ENCODE data around the gene CAB39L.

CAB39L gene

DNA sequence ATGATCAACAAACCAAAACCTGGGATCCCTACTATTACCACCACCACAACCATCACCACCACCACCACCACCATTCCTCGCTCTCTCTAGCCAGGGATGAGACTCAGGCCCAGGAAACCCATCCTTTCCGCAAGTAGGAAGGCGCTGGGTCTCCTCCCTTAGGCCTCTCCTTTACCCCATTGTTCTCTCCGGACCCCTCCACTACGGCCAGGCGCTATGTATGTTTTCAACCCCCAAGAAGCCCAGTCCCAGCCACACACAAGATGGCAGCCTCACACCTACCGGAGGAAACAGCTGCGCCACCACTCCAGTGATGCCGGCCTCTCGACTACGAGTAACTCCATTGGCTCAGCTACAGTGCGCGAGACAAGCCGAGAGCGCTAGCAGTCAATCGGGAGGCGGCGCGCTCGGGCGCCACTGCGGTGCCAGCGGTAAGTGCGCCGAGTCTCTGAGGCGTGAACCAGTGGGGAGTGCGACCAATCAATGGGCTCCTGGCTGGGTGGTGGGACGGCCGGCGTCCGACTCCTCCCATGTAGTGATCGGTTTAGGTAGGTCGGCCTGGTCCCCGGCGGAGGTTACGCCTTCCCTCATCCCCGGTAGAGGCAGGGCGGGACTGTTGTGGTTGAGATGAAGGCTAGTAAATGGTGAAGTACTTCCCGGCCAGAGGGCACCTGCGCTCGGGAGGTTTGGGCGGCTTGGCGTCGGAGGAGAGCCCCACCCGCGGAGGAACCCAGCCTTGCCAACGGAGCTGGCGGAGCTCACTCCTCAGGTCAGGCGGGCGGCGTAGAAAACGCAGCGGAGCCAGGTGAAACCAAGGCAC lies at the start of gene CAB39L, which contains the start of gene SETDB2:
TSS of gene CAB39L (minus strand) at position 361 of the 820 bp plus-strand sequence. CDS start 61,154 bp downstream, outside the sequence.
TSS of gene SETDB2 (plus strand) at position 571 of the 820 bp plus-strand sequence. CDS start 7,620 bp downstream, outside the sequence.
- peaks cover 11 to 45% (median 37%) of the 10 kb centered on the region in 10 experiments for H3K4me1 ChIP-seq

GRCh38 chr13:49488563-49488962 lies 44.7 kb upstream of the CAB39L start:
- Histone ChIP-seq H3K4me2 (no peak overlapping the region), H3K9ac (no peak overlapping the region), H3K27me3 (no peaks in the 10 kb centered on the region), H3K4me3 (no peak overlapping the region), H3K36me3 (peaks cover 43 to 87% (median 71%) of the 10 kb centered on the region in 11 experiments), H3K9me3 (replicated peaks in 1 of 11) (no peaks in the 10 kb centered on the region), H3K4me1 (peaks cover 2 to 7% (median 5%) of the 10 kb centered on the region in 10 experiments; a peak in 19 of 20 replicates), H4K20me1 (peaks cover 0 to 9% (median 0%) of the 10 kb centered on the region in 11 experiments; a peak in 1 of 22 replicates), H3K27ac (no peak overlapping the region)
- no peak for TF ChIP-seq Cebpa-rat (IDR thresholded peaks at IDR 0.05)

More for the DNA sequence above, at the start of gene CAB39L, which contains the start of gene SETDB2:
- Histone ChIP-seq H4K20me1 (no peaks in the 10 kb centered on the region; a peak in 1 of 22 replicates), H3K4me3 (peak within 1 kb of the TSS; percentile 73 to 91 (median 80)), H3K9me3 (replicated peaks in 1 of 11) (peaks cover 0 to 21% (median 10%) of the 10 kb centered on the region in 11 experiments; a peak in 11 of 22 replicates), H3K9ac (peak within 1 kb of the TSS; percentile 80 to 97 (median 88)), H3K36me3 (peaks cover 0 to 12% (median 6%) of the 10 kb centered on the region in 11 experiments; a peak in 7 of 22 replicates), H3K27me3 (no peaks in the 10 kb centered on the region), H3K4me2 (peak within 1 kb of the TSS; percentile 78 to 91 (median 86)), H3K27ac (peak within 1 kb of the TSS; percentile 79 to 99 (median 89))
- TF ChIP-seq Cebpa-rat (IDR thresholded peaks at IDR 0.05): no peak

GRCh38 chr13:49481788-49482187 lies 37.9 kb upstream of the CAB39L start:
- Histone ChIP-seq H3K4me1 (no peaks in the 10 kb centered on the region), H3K9ac (no peak overlapping the region), H3K36me3 (peaks cover 66 to 96% (median 93%) of the 10 kb centered on the region in 11 experiments), H4K20me1 (peaks cover 0 to 42% (median 0%) of the 10 kb centered on the region in 11 experiments; a peak in 2 of 22 replicates), H3K9me3 (replicated peaks in 1 of 11) (no peaks in the 10 kb centered on the region), H3K27me3 (no peaks in the 10 kb centered on the region), H3K4me2 (no peak overlapping the region), H3K4me3 (no peak overlapping the region), H3K27ac (no peak overlapping the region)
- TF ChIP-seq Cebpa-rat (IDR thresholded peaks at IDR 0.05): no peak

DNA sequence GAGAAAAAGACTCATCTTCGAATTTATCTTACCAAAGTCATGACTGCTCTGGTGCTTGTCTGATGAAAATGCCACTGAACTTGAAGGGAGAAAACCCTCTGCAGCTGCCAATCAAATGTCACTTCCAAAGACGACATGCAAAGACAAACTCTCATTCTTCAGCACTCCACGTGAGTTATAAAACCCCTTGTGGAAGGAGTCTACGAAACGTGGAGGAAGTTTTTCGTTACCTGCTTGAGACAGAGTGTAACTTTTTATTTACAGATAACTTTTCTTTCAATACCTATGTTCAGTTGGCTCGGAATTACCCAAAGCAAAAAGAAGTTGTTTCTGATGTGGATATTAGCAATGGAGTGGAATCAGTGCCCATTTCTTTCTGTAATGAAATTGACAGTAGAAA lies 32.7 kb upstream of the CAB39L start:
- Histone ChIP-seq H3K4me3 (no peak overlapping the region), H3K4me2 (no peak overlapping the region), H3K27ac (no peak overlapping the region), H3K36me3 (peaks cover 73 to 99% (median 95%) of the 10 kb centered on the region in 11 experiments), H3K4me1 (no peaks in the 10 kb centered on the region), H3K9me3 (replicated peaks in 1 of 11) (no peaks in the 10 kb centered on the region), H4K20me1 (peaks cover 0 to 73% (median 0%) of the 10 kb centered on the region in 11 experiments; a peak in 2 of 22 replicates), H3K27me3 (no peaks in the 10 kb centered on the region), H3K9ac (no peak overlapping the region)
- no peak for TF ChIP-seq Cebpa-rat (IDR thresholded peaks at IDR 0.05)

- no peak overlapping the region for H3K9ac ChIP-seq
- no peaks in the 10 kb centered on the region for H3K9me3 ChIP-seq (replicated peaks in 1 of 11)
- no peaks in the 10 kb centered on the region for H3K27me3 ChIP-seq
- no peak overlapping the region for H3K4me3 ChIP-seq
- H3K27ac ChIP-seq: no peak overlapping the region
- H3K4me1 ChIP-seq: no peaks in the 10 kb centered on the region
- H4K20me1 ChIP-seq: peaks cover 0 to 55% (median 0%) of the 10 kb centered on the region in 11 experiments; a peak in 2 of 22 replicates
- no peak overlapping the region for H3K4me2 ChIP-seq
- no peak for TF ChIP-seq Cebpa-rat (IDR thresholded peaks at IDR 0.05)
- H3K36me3 ChIP-seq: peaks cover 63 to 100% (median 88%) of the 10 kb centered on the region in 11 experiments
These were observed 28.3 kb upstream of the CAB39L start for GRCh38 chr13:49472186-49472585.

GRCh38 chr13:49466292-49466838 lies 22.5 kb upstream of the CAB39L start:
- no peak overlapping the region for H3K4me2 ChIP-seq
- H3K9me3 ChIP-seq (replicated peaks in 1 of 11): peaks cover 27 to 34% (median 31%) of the 10 kb centered on the region in 11 experiments
- H3K27me3 ChIP-seq: no peaks in the 10 kb centered on the region
- H3K4me1 ChIP-seq: no peaks in the 10 kb centered on the region
- peaks cover 0 to 15% (median 0%) of the 10 kb centered on the region in 11 experiments; a peak in 2 of 22 replicates for H4K20me1 ChIP-seq
- TF ChIP-seq Cebpa-rat (IDR thresholded peaks at IDR 0.05): no peak
- H3K36me3 ChIP-seq: peaks cover 67 to 100% (median 91%) of the 10 kb centered on the region in 11 experiments
- no peak overlapping the region for H3K4me3 ChIP-seq
- H3K9ac ChIP-seq: no peak overlapping the region
- no peak overlapping the region for H3K27ac ChIP-seq

DNA sequence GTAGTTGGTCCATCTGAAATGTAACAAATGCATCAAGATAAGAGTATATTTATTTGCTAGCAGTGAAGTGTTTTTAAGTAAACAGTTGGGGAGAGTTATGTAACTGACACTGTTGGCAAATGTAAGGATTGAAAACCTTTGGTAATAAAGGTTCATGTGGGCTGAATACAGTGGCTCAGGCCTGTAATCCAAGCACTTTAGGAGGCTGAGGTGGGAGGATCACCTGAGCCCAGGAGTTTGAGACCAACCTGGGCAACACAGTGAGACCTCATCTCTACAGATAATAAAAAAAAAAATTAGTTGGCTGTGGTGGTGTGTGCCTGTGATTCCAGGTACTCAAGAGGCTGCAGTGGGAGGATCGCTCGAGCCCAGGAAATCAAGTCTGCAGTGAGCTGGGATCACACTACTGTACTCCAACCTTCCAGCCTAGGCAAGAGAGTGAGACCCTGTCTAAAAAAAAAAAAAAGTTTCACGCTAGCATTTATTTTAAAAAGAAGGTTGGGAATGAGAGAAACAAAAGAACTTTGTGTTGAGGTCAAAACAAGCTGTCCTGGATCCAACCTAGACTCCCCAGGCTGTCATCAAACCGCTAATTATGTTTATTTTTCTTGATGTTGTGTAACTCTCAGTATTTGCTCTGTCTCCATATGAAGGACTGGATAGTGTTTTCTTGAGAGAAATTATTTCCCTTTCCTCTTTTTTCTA lies 20.9 kb upstream of the CAB39L start:
- no peak overlapping the region for H3K4me2 ChIP-seq
- H3K9me3 ChIP-seq (replicated peaks in 1 of 11): peaks cover 35 to 46% (median 39%) of the 10 kb centered on the region in 11 experiments
- H3K9ac ChIP-seq: no peak overlapping the region
- H3K36me3 ChIP-seq: peaks cover 63 to 100% (median 90%) of the 10 kb centered on the region in 11 experiments
- H3K27me3 ChIP-seq: no peaks in the 10 kb centered on the region
- H3K27ac ChIP-seq: no peak overlapping the region
- H4K20me1 ChIP-seq: peaks cover 0 to 9% (median 0%) of the 10 kb centered on the region in 11 experiments; a peak in 2 of 22 replicates
- no peaks in the 10 kb centered on the region for H3K4me1 ChIP-seq
- no peak for TF ChIP-seq Cebpa-rat (IDR thresholded peaks at IDR 0.05)
- H3K4me3 ChIP-seq: no peak overlapping the region

GRCh38 chr13:49464085-49464484 lies 20.2 kb upstream of the CAB39L start:
- Histone ChIP-seq H3K4me2 (no peak overlapping the region), H3K36me3 (peaks cover 63 to 98% (median 84%) of the 10 kb centered on the region in 11 experiments), H3K27me3 (no peaks in the 10 kb centered on the region), H3K9me3 (replicated peaks in 1 of 11) (peaks cover 35 to 46% (median 39%) of the 10 kb centered on the region in 11 experiments), H3K4me1 (no peaks in the 10 kb centered on the region), H3K9ac (no peak overlapping the region), H4K20me1 (peaks cover 0 to 2% (median 0%) of the 10 kb centered on the region in 11 experiments; a peak in 2 of 22 replicates), H3K27ac (no peak overlapping the region), H3K4me3 (no peak overlapping the region)
- TF ChIP-seq Cebpa-rat (IDR thresholded peaks at IDR 0.05): no peak

Data from BLaER1 treated with 17β-estradiol and CSF1 and Interleukin-3, amounts not matched to agents 10 nM and 100 nM (cell line).